Stimulated activated effector memory CD8-positive, alpha-beta T cell treated with anti-CD3 and anti-CD28 coated beads, Interleukin-12 subunit alpha, Interleukin-12 subunit beta, amount 100 ng/mL, for 72 hours (primary cell): ENCODE results near the gene TTC39B.

Experiments used
- ATAC-seq: fragments of 150-1000 bp; cut with Tn5 transposase; 2 replicates; pipeline ENCODE4 v1.10.0; 2021
- DNase-seq, 2 donors: peaks; one replicate each; pipeline ENCODE4 v3.0.0; 2021 to 2022; ENCODE audit warnings: low spot score in 2 of 2
- H3K27ac Mint-ChIP-seq: one replicate; pipeline ENCODE4 v1.8.0; 2022; ENCODE audit warnings: mild to moderate bottlenecking, mixed read lengths
- H3K36me3 Mint-ChIP-seq: one replicate; pipeline ENCODE4 v1.8.0; 2022; ENCODE audit warnings: mild to moderate bottlenecking, mixed read lengths
- H3K4me1 Mint-ChIP-seq: one replicate; pipeline ENCODE4 v1.8.0; 2022; ENCODE audit warnings: mixed read lengths
- H3K4me3 Mint-ChIP-seq: one replicate; pipeline ENCODE4 v1.8.0; 2022; ENCODE audit warnings: mild to moderate bottlenecking, mixed read lengths
- H3K9me3 Mint-ChIP-seq: one replicate; pipeline ENCODE4 v1.8.0; 2022; ENCODE audit warnings: mixed read lengths

Gene TTC39B

GRCh38 chr9:15157381-15157780, 149.6 kb downstream of the TTC39B start:
- Mint-ChIP-seq H3K4me1 (no peaks in the 10 kb centered on the region), H3K9me3 (no peaks in the 10 kb centered on the region), H3K36me3 (no peaks in the 10 kb centered on the region), H3K27ac (no peak overlapping the region), H3K4me3 (no peak overlapping the region)
- no peak for ATAC-seq
- DNase-seq = no peak

GRCh38 chr9:15156241-15156640, 150.8 kb downstream of the TTC39B start:
- Mint-ChIP-seq H3K4me1 (no peaks in the 10 kb centered on the region), H3K4me3 (no peak overlapping the region), H3K9me3 (no peaks in the 10 kb centered on the region), H3K27ac (no peak overlapping the region), H3K36me3 (no peaks in the 10 kb centered on the region)
- no peak for ATAC-seq
- DNase-seq = no peak

GRCh38 chr9:15155826-15156225, 151.2 kb downstream of the TTC39B start:
- Mint-ChIP-seq H3K36me3 (no peaks in the 10 kb centered on the region), H3K4me1 (no peaks in the 10 kb centered on the region), H3K27ac (no peak overlapping the region), H3K4me3 (no peak overlapping the region), H3K9me3 (no peaks in the 10 kb centered on the region)
- no peak for ATAC-seq
- no peak for DNase-seq

- no peak for DNase-seq
- H3K4me1 Mint-ChIP-seq = no peaks in the 10 kb centered on the region
- no peak overlapping the region for H3K27ac Mint-ChIP-seq
- H3K9me3 Mint-ChIP-seq = no peaks in the 10 kb centered on the region
- H3K36me3 Mint-ChIP-seq = no peaks in the 10 kb centered on the region
- H3K4me3 Mint-ChIP-seq = no peak overlapping the region
- no peak for ATAC-seq
These were observed 151.7 kb downstream of the TTC39B start for GRCh38 chr9:15155323-15155722.

- no peak for ATAC-seq
- Mint-ChIP-seq H3K4me1 (no peaks in the 10 kb centered on the region), H3K27ac (no peak overlapping the region), H3K9me3 (no peaks in the 10 kb centered on the region), H3K36me3 (no peaks in the 10 kb centered on the region), H3K4me3 (no peak overlapping the region)
- no peak for DNase-seq
These were observed 152.3 kb downstream of the TTC39B start for GRCh38 chr9:15154677-15155076.

- Mint-ChIP-seq H3K4me3 (no peak overlapping the region), H3K36me3 (no peaks in the 10 kb centered on the region), H3K27ac (no peak overlapping the region), H3K9me3 (no peaks in the 10 kb centered on the region), H3K4me1 (no peaks in the 10 kb centered on the region)
- ATAC-seq (no peak), DNase-seq (no peak)
These were observed 153.1 kb downstream of the TTC39B start for GRCh38 chr9:15153961-15154360.

- ATAC-seq (no peak), DNase-seq (no peak)
- no peaks in the 10 kb centered on the region for H3K36me3 Mint-ChIP-seq
- no peak overlapping the region for H3K4me3 Mint-ChIP-seq
- peak overlapping the region; percentile 11 for H3K27ac Mint-ChIP-seq
- H3K4me1 Mint-ChIP-seq = no peaks in the 10 kb centered on the region
- no peaks in the 10 kb centered on the region for H3K9me3 Mint-ChIP-seq
These were observed 156.1 kb downstream of the TTC39B start for GRCh38 chr9:15150939-15151338.

- Mint-ChIP-seq H3K9me3 (no peaks in the 10 kb centered on the region), H3K36me3 (no peaks in the 10 kb centered on the region), H3K4me3 (no peak overlapping the region), H3K27ac (no peak overlapping the region), H3K4me1 (no peaks in the 10 kb centered on the region)
- no peak for DNase-seq
- no peak for ATAC-seq
These were observed 157.6 kb downstream of the TTC39B start for GRCh38 chr9:15149450-15149849.

- Mint-ChIP-seq H3K9me3 (no peaks in the 10 kb centered on the region), H3K4me1 (no peaks in the 10 kb centered on the region), H3K4me3 (no peak overlapping the region), H3K27ac (no peak overlapping the region), H3K36me3 (no peaks in the 10 kb centered on the region)
- DNase-seq (no peak), ATAC-seq (no peak)
These were observed 160.7 kb downstream of the TTC39B start for GRCh38 chr9:15146268-15146700.

GRCh38 chr9:15144622-15145061, 162.4 kb downstream of the TTC39B start:
- Mint-ChIP-seq H3K4me1 (no peaks in the 10 kb centered on the region), H3K36me3 (no peaks in the 10 kb centered on the region), H3K27ac (no peak overlapping the region), H3K9me3 (no peaks in the 10 kb centered on the region), H3K4me3 (no peak overlapping the region)
- DNase-seq (no peak), ATAC-seq (no peak)

- no peak overlapping the region for H3K4me3 Mint-ChIP-seq
- no peaks in the 10 kb centered on the region for H3K36me3 Mint-ChIP-seq
- H3K9me3 Mint-ChIP-seq = no peaks in the 10 kb centered on the region
- H3K27ac Mint-ChIP-seq = no peak overlapping the region
- no peaks in the 10 kb centered on the region for H3K4me1 Mint-ChIP-seq
- DNase-seq (no peak), ATAC-seq (peak; percentile 65)
These were observed 164.0 kb downstream of the TTC39B start for GRCh38 chr9:15142878-15143534.

GRCh38 chr9:15140051-15140450, 167.0 kb downstream of the TTC39B start:
- Mint-ChIP-seq H3K4me3 (no peak overlapping the region), H3K4me1 (peaks cover 5% of the 10 kb centered on the region), H3K36me3 (no peaks in the 10 kb centered on the region), H3K27ac (no peak overlapping the region), H3K9me3 (no peaks in the 10 kb centered on the region)
- ATAC-seq = no peak
- no peak for DNase-seq

- no peak for ATAC-seq
- DNase-seq = no peak
- Mint-ChIP-seq H3K36me3 (no peaks in the 10 kb centered on the region), H3K4me3 (no peak overlapping the region), H3K9me3 (no peaks in the 10 kb centered on the region), H3K27ac (no peak overlapping the region), H3K4me1 (peaks cover 6% of the 10 kb centered on the region)
These were observed 167.5 kb downstream of the TTC39B start for GRCh38 chr9:15139469-15139868.

- H3K9me3 Mint-ChIP-seq = no peaks in the 10 kb centered on the region
- no peak overlapping the region for H3K27ac Mint-ChIP-seq
- H3K4me1 Mint-ChIP-seq = peaks cover 6% of the 10 kb centered on the region
- ATAC-seq (no peak), DNase-seq (no peak)
- H3K36me3 Mint-ChIP-seq = no peaks in the 10 kb centered on the region
- H3K4me3 Mint-ChIP-seq = no peak overlapping the region
These were observed 168.7 kb downstream of the TTC39B start for GRCh38 chr9:15138357-15138686.

- no peak overlapping the region for H3K27ac Mint-ChIP-seq
- no peaks in the 10 kb centered on the region for H3K9me3 Mint-ChIP-seq
- no peak overlapping the region for H3K4me3 Mint-ChIP-seq
- no peaks in the 10 kb centered on the region for H3K36me3 Mint-ChIP-seq
- no peak for ATAC-seq
- no peak for DNase-seq
- peaks cover 6% of the 10 kb centered on the region for H3K4me1 Mint-ChIP-seq
These were observed 169.2 kb downstream of the TTC39B start for GRCh38 chr9:15137658-15138356.

- Mint-ChIP-seq H3K4me3 (no peak overlapping the region), H3K9me3 (no peaks in the 10 kb centered on the region), H3K27ac (no peak overlapping the region), H3K4me1 (peaks cover 6% of the 10 kb centered on the region), H3K36me3 (no peaks in the 10 kb centered on the region)
- ATAC-seq (no peak), DNase-seq (no peak)
These were observed 169.9 kb downstream of the TTC39B start for GRCh38 chr9:15137089-15137488.
